ENCODE measurements around the gene DYRK1A. TPM values are rescaled to one million over a fixed set of nuclear protein-coding genes. Genes with fewer than 3 reads are reported as not detected.
A peak's percentile ranks its signal among the peaks of the same experiment; 100 is the strongest.

The DYRK1A gene
- total and polyA plus RNA-seq, 10 of the 15 experiments (the other 5 are each of a cell fraction or from before 2014, with no cell fraction given), result 2.4 to 68.6 (median 30.7) TPM

DNA sequence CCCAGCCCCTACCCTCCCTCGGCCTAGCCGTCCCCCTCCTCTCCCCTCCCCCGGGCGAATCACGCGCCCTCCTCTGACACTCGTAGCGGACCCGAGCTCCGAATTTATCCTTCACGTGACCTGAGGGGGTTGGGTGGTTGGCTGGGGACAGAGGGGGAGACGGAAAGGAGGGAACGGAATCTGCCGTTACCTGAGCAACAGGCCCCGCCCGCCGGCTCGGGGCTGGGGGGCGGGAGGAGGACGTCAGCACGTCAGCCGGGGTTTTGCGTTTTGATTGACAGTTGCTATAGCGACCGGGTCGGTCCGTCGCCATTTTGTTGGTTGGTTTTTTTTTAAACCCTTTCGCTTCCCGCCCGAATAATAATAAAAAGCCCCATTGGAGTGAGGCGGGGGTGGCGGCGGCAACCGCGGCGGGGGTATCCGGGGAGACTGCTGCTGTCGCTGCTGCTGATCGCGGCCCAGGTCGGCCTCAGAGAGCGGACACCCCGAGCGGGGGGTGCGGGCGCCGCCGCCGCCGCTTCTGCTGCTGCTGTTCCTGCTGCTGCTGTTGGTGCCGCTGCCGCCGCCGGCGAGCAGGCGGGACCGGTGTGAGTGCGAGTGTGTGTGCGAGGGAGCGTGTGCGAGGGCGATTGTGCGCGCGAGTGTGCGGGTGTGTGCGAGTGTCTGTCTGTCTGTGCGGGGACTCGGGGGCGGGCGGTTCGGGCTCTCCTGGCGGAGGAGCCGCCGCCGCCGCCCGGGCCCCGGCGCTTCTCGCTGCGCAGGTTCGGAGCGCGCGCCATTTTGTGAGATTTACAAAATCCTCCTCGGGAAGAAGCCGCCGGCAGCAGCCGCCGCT is at the start of gene DYRK1A (continued):
- TF ChIP-seq RAD51 (IDR thresholded peaks at IDR 0.05) (peak; percentile 97), CREB1 (IDR thresholded peaks at IDR 0.05; ENCODE audit: low read depth) (peak; percentile 73), DPF2 (IDR thresholded peaks at IDR 0.05) (peak; percentile 77; the same call in 1 of the 2 replicates), NR2C1 (IDR thresholded peaks at IDR 0.05) (peak; percentile 10; the same call in 1 of the 2 replicates), BCL11A (IDR thresholded peaks at IDR 0.05; ENCODE audit: low read depth, low read length) (no peak), STAT1 (conservative IDR thresholded peaks at IDR 0.05) (no peak), NFYB (IDR thresholded peaks at IDR 0.05; ENCODE audit: insufficient read depth, low read depth, low read length) (peak; percentile 50; the same call in 1 of the 2 replicates), RFX5 (IDR thresholded peaks at IDR 0.05; ENCODE audit: low read depth, low read length) (no peak), IRF4 (IDR thresholded peaks at IDR 0.05; ENCODE audit: low read depth, low read length) (no peak), MTA2 (IDR thresholded peaks at IDR 0.05; ENCODE audit: low read depth) (no peak), POU2F2 (IDR thresholded peaks at IDR 0.05; ENCODE audit: borderline replicate concordance, low read depth, low read length) (peak; percentile 51; the same call in 2 of the 3 replicates), ZNF622 (IDR thresholded peaks at IDR 0.05) (no peak), ASH2L (IDR thresholded peaks at IDR 0.05; ENCODE audit: borderline replicate concordance, low read depth) (0 out of 2 replicates have a peak, but pooled peaks have one; percentile 77), HDAC2 (IDR thresholded peaks at IDR 0.05) (no peak), KAT2A (conservative IDR thresholded peaks at IDR 0.05; ENCODE audit: control insufficient read depth, low read depth, low read length) (no peak), HDAC6 (IDR thresholded peaks at IDR 0.05; ENCODE audit: unreplicated experiment) (no peak), ESRRA (IDR thresholded peaks at IDR 0.05; ENCODE audit: low read length) (no peak)
- TF ChIP-seq, protein P1, sequence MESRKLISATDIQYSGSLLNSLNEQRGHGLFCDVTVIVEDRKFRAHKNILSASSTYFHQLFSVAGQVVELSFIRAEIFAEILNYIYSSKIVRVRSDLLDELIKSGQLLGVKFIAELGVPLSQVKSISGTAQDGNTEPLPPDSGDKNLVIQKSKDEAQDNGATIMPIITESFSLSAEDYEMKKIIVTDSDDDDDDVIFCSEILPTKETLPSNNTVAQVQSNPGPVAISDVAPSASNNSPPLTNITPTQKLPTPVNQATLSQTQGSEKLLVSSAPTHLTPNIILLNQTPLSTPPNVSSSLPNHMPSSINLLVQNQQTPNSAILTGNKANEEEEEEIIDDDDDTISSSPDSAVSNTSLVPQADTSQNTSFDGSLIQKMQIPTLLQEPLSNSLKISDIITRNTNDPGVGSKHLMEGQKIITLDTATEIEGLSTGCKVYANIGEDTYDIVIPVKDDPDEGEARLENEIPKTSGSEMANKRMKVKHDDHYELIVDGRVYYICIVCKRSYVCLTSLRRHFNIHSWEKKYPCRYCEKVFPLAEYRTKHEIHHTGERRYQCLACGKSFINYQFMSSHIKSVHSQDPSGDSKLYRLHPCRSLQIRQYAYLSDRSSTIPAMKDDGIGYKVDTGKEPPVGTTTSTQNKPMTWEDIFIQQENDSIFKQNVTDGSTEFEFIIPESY (IDR thresholded peaks at IDR 0.05), result no peak
- TF ChIP-seq, protein P2, sequence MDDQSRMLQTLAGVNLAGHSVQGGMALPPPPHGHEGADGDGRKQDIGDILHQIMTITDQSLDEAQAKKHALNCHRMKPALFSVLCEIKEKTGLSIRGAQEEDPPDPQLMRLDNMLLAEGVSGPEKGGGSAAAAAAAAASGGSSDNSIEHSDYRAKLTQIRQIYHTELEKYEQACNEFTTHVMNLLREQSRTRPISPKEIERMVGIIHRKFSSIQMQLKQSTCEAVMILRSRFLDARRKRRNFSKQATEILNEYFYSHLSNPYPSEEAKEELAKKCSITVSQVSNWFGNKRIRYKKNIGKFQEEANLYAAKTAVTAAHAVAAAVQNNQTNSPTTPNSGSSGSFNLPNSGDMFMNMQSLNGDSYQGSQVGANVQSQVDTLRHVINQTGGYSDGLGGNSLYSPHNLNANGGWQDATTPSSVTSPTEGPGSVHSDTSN (IDR thresholded peaks at IDR 0.05; ENCODE audit: insufficient replicate concordance, low read depth, low read length), result peak; percentile 93
- TF ChIP-seq, protein P3, sequence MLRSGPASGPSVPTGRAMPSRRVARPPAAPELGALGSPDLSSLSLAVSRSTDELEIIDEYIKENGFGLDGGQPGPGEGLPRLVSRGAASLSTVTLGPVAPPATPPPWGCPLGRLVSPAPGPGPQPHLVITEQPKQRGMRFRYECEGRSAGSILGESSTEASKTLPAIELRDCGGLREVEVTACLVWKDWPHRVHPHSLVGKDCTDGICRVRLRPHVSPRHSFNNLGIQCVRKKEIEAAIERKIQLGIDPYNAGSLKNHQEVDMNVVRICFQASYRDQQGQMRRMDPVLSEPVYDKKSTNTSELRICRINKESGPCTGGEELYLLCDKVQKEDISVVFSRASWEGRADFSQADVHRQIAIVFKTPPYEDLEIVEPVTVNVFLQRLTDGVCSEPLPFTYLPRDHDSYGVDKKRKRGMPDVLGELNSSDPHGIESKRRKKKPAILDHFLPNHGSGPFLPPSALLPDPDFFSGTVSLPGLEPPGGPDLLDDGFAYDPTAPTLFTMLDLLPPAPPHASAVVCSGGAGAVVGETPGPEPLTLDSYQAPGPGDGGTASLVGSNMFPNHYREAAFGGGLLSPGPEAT (IDR thresholded peaks at IDR 0.05; ENCODE audit: low read depth), result peak; percentile 59; the same call in 1 of the 2 replicates
- TF ChIP-seq, protein P4, sequence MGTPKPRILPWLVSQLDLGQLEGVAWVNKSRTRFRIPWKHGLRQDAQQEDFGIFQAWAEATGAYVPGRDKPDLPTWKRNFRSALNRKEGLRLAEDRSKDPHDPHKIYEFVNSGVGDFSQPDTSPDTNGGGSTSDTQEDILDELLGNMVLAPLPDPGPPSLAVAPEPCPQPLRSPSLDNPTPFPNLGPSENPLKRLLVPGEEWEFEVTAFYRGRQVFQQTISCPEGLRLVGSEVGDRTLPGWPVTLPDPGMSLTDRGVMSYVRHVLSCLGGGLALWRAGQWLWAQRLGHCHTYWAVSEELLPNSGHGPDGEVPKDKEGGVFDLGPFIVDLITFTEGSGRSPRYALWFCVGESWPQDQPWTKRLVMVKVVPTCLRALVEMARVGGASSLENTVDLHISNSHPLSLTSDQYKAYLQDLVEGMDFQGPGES (IDR thresholded peaks at IDR 0.05), result 0 out of 2 replicates have a peak, but pooled peaks have one; percentile 42
- TF ChIP-seq, protein P5, sequence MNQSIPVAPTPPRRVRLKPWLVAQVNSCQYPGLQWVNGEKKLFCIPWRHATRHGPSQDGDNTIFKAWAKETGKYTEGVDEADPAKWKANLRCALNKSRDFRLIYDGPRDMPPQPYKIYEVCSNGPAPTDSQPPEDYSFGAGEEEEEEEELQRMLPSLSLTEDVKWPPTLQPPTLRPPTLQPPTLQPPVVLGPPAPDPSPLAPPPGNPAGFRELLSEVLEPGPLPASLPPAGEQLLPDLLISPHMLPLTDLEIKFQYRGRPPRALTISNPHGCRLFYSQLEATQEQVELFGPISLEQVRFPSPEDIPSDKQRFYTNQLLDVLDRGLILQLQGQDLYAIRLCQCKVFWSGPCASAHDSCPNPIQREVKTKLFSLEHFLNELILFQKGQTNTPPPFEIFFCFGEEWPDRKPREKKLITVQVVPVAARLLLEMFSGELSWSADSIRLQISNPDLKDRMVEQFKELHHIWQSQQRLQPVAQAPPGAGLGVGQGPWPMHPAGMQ (IDR thresholded peaks at IDR 0.05; ENCODE audit: borderline replicate concordance), result no peak

Data from GM12878 (cell line).